Right lobe of liver (tissue), 4 donors: ENCODE results near the gene RNF157.

Experiments
- CTCF ChIP-seq, 4 donors: fragments of 200-600 bp in 3 of 4; fragments of 450-650 bp in 1 of 4; IDR thresholded peaks; one replicate each; pipeline versions ENCODE4 v1.5.1 to v1.8.0; 2016 to 2022; ENCODE audit warnings: antibody characterized with exemption in 4 of 4, mild to moderate bottlenecking in 2 of 4
- POLR2A ChIP-seq: fragments of 450-650 bp; IDR thresholded peaks from one replicate; pipeline ENCODE4 v1.6.1; 2017; ENCODE audit warnings: antibody characterized with exemption, mild to moderate bottlenecking
- donor health status: DM: no; HTN: no; CAD: no.
- donor health status: DM: no; HTN: no; CAD: no.
- donor health status: DM: no; HTN: yes; CAD: no.

GRCh38 chr17:76142585-76143041 is 97.7 kb downstream of the RNF157 start:
- TF ChIP-seq CTCF (IDR thresholded peaks at IDR 0.05) = no peak
- TF ChIP-seq POLR2A = no peak
